HUES6 (cell line): ENCODE measurements around the gene KARS1.

Source experiments
- H3K27ac ChIP-seq: 2 replicates; pipeline ENCODE4 v1.7.0; 2013; ENCODE audit warnings: low read depth, mild to moderate bottlenecking, low read length, inconsistent platforms
- H3K27me3 ChIP-seq: 2 replicates; pipeline ENCODE4 v1.6.1; 2013; ENCODE audit warnings: low read length; ENCODE audit not compliant: control insufficient read depth, insufficient read depth
- H3K36me3 ChIP-seq: 2 replicates; pipeline ENCODE4 v1.6.1; 2013; ENCODE audit warnings: low read length; ENCODE audit not compliant: control insufficient read depth, insufficient read depth
- H3K4me1 ChIP-seq: 2 replicates; pipeline ENCODE4 v1.6.1; 2013; ENCODE audit warnings: low read length; ENCODE audit not compliant: control insufficient read depth, insufficient read depth
- H3K4me3 ChIP-seq: 2 replicates; pipeline ENCODE4 v1.5.1; 2013; ENCODE audit warnings: low read depth, low read length
- H3K9ac ChIP-seq: one replicate; pipeline ENCODE4 v1.6.1; 2013; ENCODE audit warnings: mild to moderate bottlenecking, low read length
- H3K9me3 ChIP-seq: 2 replicates; pipeline ENCODE4 v1.6.1; 2013; ENCODE audit warnings: low read depth, low read length; ENCODE audit not compliant: control insufficient read depth, insufficient read depth

The KARS1 gene

GRCh38 chr16:75578725-75579124 lies 68.7 kb downstream of the KARS1 start:
- H3K4me1 ChIP-seq: peaks cover 13% of the 10 kb centered on the region
- H3K27me3 ChIP-seq: no peaks in the 10 kb centered on the region
- H3K9me3 ChIP-seq: no peaks in the 10 kb centered on the region
- H3K27ac ChIP-seq: no peak overlapping the region; the same call in 1 of the 2 replicates
- no peak overlapping the region for H3K9ac ChIP-seq
- no peak overlapping the region for H3K4me3 ChIP-seq
- peaks cover 52% of the 10 kb centered on the region for H3K36me3 ChIP-seq

DNA sequence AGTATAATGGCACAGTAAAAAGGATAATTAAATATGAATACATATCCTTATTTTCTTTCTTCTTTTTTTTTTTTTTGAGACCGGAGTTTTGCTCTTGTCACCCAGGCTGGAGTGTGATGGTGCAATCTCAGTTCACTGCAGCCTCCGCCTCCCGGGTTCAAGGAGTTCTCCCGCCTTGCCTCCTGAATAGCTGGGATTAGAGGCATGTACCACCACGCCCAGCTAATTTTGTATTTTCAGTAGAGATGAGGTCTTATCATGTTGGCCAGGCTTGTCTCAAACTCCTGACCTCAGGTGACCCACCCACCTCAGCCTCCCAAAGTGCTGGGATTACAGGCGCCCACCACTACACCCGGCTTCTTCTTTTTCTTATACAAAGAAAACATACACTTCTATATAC lies 69.3 kb downstream of the KARS1 start:
- H3K36me3 ChIP-seq: peaks cover 58% of the 10 kb centered on the region
- H3K4me3 ChIP-seq: no peak overlapping the region
- peaks cover 13% of the 10 kb centered on the region for H3K4me1 ChIP-seq
- no peaks in the 10 kb centered on the region for H3K9me3 ChIP-seq
- no peak overlapping the region for H3K27ac ChIP-seq
- H3K9ac ChIP-seq: no peak overlapping the region
- H3K27me3 ChIP-seq: no peaks in the 10 kb centered on the region
